Peyer's patch (tissue), 4 donors: ENCODE data around the gene VWA1.
"Not testable (repeated sequence)": the region's sequence is repeated elsewhere in the genome, so short reads cannot be mapped to it uniquely, and the experiment has no call there.

Source experiments
- POLR2A ChIP-seq, 2 donors: fragments of 450-650 bp; IDR thresholded peaks; one replicate each; pipeline ENCODE4 v1.5.1; 2017; ENCODE audit warnings: antibody characterized with exemption in 2 of 2, mild to moderate bottlenecking in 2 of 2, moderate library complexity in 2 of 2
- TF ChIP-seq, protein P1 (sequence below), 6 experiments: fragments of 450-650 bp in 4 of 6; fragments of 200-600 bp in 2 of 6; sonication (generic) in 1 of 6; IDR thresholded peaks; one replicate each; pipeline ENCODE4 v1.5.1; 2017 to 2019; ENCODE audit warnings: antibody characterized with exemption in 6 of 6, mild to moderate bottlenecking in 3 of 6, moderate library complexity in 1 of 6

DNA sequence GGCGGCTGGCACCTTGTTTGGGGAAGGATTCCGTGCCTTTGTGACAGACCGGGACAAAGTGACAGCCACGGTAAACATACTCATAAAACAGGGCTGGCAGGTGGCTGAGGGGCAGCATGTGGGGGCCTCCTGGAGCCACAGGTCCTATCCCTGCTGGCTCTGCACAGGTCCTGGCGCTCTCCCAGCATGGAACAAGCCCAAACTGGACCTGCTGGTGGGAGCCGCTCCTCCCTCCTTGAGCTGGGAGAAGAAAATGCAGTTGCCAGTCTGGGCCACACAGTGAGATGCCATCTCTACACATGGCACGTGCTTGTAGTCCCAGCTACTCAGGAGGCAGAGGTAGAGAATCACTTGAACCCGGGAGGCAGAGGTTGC, 16.9 kb downstream of the VWA1 start:
- TF ChIP-seq, protein P1, sequence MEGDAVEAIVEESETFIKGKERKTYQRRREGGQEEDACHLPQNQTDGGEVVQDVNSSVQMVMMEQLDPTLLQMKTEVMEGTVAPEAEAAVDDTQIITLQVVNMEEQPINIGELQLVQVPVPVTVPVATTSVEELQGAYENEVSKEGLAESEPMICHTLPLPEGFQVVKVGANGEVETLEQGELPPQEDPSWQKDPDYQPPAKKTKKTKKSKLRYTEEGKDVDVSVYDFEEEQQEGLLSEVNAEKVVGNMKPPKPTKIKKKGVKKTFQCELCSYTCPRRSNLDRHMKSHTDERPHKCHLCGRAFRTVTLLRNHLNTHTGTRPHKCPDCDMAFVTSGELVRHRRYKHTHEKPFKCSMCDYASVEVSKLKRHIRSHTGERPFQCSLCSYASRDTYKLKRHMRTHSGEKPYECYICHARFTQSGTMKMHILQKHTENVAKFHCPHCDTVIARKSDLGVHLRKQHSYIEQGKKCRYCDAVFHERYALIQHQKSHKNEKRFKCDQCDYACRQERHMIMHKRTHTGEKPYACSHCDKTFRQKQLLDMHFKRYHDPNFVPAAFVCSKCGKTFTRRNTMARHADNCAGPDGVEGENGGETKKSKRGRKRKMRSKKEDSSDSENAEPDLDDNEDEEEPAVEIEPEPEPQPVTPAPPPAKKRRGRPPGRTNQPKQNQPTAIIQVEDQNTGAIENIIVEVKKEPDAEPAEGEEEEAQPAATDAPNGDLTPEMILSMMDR (IDR thresholded peaks at IDR 0.05): not testable (repeated sequence)
- TF ChIP-seq POLR2A (IDR thresholded peaks at IDR 0.05): not testable (repeated sequence)
